CD4-positive, alpha-beta T cell treated with Interleukin-4 for 4 hours (primary cell): ENCODE results near the gene MAML3.
A peak's percentile ranks its signal among the peaks of the same experiment; 100 is the strongest.

ENCODE experiments used
- DNase-seq: peaks from one replicate; pipeline ENCODE4 v3.0.0-alpha.2; 2020

The MAML3 gene

DNA sequence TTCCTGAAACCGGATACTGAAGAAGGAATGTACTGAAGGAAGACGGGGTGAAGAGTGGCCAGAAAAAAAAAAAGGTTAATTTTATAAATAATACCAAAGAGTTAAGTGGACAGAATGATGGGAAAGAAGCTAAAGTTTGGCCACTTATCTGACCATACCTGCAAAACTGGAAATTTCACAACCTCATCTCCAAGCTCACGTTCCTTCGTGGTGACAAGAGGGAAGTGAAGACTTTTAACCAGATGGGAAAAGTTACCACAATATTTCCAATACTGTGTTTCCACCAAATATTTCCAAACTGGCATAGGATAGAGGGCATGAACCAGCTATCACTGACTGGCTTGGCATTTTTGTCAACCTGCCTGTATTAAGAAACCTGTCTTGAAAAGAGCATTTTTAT lies 56.4 kb downstream of the MAML3 start:
- DNase-seq: no peak

DNA sequence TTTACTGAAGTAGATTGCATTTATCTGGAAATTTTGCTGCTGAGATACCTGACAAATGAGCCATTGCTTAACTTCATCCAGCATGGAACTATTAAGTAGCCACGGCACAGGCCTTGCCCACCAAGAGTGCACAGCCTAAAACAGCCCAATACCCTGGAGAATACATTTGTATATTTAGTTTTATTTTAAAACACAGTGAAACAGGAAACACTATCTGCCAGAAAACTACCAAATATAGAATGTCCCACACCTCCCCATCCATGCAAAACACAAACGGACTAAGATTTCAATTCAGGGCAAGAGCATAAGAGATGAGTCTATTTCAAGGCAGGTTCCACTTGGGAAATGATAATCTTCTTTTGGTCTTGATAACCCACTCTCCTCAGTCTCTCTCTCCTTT lies 57.1 kb downstream of the MAML3 start:
- DNase-seq: no peak

DNA sequence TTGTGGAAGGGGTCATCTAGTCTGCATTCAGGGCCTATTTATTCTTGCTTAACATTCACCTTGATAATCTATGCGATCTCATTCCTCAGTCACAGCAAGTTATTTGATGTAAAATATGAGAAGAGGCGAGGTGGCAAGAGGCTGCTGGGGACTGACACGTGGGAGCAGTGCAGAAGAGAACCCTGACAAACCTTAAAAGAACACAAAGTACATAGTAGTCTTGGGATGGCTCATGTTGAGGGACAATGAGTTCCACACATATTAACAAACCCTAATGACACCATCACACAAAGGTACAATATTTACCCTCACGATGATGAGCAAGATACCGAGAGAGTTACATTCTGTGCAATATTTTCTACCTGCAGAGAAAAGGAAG lies 57.5 kb downstream of the MAML3 start:
- no peak for DNase-seq

DNA sequence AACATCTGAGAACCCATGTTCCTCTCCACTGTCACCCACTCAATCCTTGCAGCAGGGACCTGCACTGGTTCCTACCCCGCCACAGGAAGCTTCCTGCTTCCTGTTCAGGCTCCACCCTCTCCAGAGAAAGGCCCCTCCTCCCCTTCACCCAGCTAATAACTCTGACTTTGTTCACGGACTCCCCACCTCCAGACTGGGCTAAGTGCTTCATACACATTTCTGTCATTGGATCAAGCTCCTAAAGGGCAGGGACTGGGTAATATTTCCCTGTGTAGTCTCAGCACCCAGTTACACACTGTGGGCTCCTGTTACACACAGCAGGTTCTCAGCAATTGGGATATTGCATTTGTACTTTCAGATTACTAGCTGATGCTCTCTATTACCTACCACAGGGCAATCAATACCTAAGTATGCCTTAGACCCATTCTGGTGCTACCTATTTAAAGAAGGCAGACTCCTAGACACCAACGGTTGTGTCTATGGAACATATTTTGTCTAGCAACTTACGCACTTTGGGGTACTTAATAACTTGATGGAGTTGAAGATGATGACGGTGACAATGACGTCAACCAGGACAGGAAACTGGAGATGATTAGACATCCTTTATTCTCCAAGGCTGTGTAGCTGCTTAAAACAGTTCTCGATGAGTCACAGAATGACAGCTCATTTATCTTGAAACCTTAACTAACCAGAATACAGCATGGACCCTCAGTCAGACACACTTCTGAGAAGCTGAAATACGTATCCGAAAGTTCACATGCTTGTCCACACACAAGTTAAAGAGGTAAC lies 58.1 kb downstream of the MAML3 start:
- DNase-seq: peak; percentile 79

DNA sequence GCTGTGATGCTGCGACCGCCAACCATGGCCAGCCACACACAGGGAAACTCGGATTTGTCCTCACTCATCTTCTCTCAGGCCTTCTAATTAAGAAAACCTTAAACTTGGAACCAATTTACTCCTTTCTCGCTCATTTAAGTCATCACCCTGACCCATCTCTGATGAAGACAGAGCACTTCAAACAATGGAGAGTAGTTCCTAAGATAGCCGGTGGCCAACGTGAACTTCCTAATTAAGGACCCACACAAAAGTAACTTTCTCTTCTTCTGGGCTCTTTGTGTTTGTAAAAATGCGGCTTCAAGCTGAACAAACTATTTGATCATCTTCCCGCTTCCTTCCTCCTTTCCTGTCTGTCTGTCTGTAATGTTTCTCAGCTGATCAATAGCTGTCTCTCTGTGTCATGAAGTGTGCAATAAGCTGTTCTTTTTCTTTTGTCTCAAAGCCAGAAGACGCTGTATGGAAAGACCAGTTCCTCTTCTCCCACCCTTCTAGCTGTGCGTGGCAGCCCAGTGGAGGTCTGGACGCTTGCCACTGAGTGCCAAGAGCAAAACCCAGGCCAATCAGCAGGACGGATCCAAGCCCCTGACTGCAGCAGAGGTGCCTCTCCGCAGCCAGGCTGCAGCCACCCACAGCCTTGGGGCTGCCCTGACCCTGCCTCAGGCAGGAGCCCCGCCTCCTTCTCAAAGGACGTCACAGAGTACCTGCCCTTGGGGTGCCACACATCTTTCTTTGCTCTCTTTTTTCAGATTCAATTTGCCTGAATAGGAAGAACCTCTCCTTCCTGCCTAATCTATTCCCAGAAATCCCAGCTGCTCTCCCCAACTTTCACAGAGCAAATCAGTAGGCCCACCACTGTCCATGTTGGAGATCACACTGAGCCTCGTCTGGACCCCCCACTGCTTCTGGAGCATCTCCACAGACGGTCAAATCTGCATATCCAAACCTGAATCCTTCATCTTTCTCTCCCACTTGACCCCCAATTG lies 59.3 kb downstream of the MAML3 start:
- DNase-seq: no peak

DNA sequence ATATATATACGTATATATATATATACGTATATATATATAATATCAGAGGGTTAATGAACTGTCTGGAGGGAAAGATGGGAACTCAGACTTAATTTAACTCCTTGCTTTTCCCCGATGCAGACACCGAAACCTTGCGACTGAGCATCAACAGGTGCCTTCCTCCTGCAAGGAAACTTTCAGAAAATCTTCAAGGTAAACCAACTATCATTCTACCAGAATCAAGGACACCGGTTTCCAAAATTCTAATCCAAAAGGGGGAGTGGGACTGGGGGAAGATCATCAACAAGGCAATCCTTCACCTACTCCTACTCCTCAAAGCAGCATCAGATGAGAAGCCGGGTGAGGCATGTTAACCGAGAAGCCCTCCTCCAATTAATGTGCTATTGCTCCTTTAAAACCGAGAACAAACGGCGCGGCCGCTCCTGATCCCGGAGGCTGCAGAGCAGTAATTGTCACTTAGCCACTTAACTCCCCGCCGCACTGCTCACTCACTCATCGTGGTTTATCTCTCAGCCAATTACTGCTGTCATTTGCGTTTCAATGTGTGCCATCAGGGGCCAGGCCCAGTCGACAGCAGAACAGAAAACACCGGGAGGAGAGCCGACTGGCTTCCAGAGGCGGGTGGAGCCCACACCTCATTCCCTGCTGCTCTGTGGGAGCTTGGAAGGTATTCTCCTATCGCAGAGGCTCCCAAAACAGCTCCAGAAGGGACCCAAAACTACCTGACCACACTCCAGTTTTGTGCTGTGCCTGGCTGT lies 61.7 kb downstream of the MAML3 start:
- no peak for DNase-seq

DNA sequence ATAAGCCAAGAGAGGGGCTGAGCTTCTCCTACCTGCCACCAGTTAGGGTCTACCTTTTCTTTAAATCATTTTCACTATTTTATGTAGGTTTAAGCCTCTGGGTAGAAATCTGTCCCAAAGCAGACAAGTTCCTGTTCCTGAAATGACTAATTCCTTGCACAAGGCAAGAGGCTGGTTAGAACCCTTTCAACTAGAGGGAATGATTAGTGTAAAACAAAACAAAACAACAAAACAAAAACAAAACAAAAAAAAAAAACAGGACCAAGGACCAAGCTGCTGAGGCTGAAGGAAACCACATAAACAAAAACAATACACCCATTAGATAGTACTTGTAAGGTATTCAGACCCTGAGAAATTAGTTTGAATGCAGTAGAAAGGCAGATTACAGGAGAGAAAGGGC lies 62.7 kb downstream of the MAML3 start:
- no peak for DNase-seq

DNA sequence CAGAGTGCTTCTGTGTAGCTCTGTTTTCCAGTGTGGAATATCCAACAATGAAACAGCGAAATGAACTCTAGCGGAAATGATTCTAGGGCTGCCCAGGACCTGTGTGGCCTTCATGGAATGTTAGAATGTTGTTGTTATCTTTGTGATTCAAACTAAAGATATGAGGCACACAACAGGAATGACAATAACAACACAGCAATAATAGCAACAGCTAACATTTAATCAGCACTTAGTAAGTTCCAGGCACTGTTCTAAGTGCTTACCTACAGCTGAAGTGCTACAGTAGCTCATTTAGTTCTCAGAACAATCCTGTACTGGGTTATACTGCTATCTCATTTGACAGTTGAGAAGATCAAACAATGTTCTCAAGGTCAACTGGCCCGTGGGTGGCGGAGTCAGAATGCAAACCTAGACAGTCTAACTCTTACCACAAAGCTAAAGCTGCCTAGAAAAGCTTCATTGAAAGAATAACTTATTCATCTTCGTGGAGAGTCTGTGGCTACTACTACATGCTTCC lies 63.7 kb downstream of the MAML3 start:
- no peak for DNase-seq

DNA sequence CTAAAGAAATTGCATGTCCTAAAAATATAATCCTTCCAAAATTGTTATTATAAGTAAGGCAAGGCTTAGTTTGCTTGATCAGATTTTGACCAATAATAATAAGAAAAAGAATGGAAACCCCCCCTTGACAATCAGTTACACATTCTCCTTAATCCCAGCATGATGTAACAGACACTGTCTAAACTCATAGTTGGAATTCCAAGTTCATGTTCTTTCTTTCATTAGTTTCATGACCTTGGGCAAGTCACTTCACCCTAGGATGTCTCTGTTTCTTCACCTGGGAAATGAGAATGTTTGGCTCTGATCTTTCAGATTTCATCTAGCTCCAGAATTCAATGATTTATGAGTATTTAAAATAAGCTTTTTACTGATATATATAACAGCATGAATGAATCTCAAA lies 64.8 kb downstream of the MAML3 start:
- no peak for DNase-seq

DNA sequence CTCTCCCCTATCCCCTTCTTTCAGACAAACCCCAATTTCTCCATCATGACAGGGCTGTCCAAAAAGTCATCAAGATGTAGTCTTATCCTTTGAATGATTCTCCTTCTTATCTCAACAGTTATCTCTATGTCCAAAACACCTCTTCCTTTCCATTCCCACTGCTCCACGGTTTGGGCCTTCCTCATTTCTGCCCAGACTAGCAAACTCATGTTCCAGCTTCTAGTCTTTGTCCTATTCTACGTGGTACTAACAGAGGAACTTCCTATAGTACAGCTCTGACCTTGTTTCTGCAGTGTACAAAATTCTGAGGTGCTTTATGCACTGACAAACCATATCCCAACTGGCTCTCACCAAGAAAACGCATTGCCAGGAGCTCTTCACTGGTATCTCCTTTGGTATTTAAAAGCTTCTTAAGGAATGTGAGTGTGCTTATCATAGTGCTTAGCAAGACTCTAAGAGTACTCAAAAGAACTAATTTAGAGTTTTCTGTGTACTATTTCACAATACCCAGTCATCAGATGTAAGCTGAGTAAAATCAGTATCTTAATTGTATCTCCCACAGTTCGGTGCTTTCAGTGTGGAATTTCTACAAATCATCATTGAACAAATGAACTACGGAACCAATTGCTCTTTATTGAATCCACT lies 65.5 kb downstream of the MAML3 start:
- no peak for DNase-seq

DNA sequence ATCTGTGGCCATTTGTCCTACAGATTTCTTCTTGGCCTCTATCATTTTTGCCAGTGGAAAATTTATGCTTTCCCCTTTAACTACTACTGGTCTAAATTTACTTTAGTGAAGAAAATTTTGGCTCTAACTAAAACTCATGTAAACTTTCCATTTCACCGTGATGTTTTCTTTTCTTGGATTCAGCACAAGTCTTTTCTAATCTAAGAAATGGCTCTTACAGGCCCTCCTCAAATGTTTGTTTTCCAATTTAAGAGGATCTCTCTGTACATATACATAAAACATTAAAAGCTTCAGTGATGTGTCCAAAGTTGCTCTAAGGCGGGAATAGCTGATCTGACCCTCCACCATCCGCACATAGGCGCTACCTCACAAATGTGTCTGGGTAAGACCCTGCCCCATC lies 68.1 kb downstream of the MAML3 start:
- DNase-seq: no peak

DNA sequence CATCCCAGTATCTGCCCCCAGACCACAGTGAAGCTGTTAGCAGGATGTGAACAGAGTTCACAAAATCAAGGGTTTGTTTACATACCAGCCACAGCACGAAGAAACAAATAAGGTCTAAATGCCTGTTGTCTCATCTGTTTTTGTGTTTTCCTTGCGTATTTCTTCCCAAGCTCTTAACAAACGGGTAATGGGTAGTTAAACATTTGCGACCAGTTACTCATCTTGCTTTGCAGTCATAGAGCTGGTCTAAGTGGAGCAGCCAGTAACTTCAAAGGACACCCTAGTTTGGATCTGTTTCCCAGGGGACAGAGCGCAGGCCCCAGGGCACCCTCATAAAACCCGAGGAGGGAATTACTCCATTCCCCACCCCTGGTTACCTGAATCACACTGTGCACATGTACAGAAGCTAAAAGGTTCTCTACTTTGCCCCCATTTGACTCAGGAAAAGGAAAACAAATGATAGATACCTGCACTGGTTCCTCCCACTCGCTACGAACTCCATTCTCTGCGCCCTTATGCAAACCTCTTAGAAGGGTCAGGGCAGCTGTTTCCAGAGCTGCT lies 68.8 kb downstream of the MAML3 start:
- DNase-seq: no peak

DNA sequence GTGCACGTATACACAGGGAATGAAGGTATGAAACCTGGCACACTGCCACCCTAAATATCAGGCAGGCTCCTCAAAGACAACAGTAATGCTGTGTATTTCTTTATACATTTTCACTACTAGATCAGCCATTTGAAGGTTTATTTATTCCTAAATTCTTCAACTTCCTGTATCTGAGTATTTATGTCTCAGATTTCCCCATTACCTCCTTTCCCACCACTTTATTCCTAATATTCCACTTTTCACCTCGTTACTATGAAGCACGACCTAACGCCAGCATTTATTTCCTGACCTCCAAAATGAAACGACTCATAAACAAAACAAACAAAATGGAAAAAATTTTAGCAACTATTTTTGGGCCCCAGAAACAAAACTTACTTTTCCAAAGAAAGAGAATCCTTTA lies 69.6 kb downstream of the MAML3 start:
- no peak for DNase-seq

DNA sequence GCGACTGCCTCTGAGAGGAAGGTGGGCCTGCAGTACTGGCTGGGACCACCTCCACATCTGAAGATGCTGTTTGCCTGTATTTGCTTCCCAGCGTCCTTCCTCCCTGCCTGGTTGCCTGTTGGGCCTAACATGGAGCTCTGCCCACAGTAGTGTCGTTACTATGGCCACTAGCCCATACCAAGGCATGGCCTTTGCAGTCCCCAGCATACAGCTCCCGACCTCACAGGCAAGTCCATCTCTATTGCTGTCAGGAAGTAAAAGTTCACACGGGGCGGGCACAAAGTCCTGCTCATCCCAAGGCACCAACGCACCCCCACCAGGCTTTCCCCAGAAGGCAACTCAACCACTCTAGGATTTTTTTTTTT lies 71.6 kb downstream of the MAML3 start:
- DNase-seq: no peak

DNA sequence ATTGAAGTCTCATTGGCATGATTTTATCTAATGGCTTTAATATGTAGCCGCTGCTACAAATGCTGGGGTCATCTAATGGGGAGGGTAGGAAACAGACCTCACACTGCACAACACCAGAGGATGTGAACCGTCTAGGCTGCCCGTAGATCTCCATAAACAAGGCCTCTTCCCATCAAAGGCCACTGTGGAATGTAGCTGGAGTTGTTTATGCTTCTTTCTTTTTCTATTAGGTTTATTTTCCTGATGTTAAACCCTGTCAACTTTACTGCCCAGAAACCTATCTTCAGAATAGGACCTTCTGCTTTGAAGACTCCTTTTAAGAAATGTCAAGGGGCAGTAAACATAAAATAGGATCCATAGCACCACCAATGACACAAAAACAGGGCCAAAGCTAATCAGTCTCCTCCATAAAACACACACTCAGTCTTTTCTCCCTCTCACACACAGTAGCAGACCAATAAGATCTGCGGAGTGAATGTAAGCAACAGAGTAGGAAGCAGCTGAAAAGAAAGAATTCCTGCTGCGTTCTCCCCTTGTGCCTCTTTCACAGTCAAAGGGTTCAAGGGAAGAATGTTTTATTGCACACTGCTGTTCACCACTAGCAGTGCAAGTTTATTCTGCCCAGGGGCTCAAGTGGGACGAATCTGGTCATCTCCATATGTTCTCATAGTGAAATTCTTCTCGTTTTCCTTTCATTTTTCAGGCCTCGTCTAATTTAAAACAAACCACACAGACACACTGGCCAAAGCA lies 72.2 kb downstream of the MAML3 start:
- DNase-seq: no peak

DNA sequence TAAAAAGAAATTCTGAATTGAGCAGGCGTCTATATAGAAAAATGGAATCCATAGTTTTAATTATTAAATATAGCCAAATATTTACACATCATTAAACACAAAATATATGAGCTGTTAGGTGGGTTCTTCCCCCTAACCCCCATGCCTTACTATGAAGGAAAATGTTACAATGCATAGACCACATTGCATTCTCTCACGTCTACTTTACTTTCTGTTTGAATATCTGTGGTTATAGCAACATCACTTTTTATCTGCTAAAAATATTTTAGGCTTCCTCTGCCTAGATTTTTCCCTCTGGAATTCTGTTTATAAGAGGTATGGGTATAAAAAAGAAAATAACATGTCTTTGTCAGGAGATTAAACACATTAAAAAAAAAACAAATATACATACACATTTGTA lies 73.1 kb downstream of the MAML3 start:
- DNase-seq: no peak

DNA sequence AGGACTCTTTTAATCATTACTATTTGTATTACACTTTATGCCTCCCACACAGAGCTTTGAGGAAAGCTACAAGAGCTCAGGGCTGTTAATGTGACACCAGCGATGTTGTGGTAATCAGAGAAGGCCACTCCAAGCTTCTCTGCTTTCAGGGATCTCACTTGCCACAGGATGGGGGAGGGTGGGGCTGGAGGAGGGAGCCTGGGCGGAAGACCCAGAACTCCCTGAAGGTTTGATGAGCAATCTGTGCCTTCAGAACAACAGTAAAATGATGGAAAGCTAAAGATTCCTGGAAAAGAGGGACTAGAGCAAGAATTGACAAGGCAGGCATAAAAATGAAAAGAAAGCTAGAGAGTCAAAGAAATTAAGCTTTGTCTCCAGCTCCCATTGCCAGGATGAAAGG lies 75.6 kb downstream of the MAML3 start:
- DNase-seq: no peak

DNA sequence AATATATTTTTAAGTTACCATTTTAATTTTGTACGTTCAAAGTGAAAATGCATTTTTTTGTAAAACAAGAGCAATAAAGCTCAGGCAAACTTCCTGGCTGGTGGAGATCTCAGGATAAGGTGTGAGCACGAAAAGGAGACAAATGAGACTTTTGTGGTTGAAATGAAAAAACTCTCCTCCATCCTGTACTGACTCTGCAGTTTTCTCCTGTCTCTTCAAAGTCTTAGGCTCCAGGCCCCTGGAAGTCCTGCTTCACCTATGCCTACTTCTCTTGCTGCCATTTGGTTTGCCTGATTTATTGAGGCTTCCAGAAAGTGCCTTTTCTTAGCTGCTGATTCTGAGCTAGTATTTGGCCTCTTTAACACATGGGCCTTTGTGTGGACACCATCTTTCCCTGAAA lies 77.7 kb downstream of the MAML3 start:
- no peak for DNase-seq

DNA sequence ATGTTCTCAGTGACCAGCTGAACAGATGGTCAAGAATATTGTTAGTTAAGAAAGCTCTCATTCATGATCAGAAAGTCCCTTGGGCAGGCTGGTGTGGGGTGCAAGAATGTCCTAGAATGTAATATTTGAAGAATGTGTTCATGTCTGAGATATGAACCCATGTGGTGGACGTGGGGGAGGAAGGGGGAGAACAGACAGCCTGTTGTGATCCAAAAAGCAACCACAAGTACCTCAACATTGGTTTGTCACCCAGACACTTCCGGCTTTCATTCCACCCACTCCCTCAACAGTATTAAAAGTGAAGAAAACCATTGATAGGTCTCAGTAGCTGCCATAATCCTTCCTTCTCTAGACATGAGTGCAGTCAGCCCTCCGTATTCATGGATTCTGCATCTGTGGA lies 82.2 kb downstream of the MAML3 start:
- DNase-seq: peak; percentile 64

DNA sequence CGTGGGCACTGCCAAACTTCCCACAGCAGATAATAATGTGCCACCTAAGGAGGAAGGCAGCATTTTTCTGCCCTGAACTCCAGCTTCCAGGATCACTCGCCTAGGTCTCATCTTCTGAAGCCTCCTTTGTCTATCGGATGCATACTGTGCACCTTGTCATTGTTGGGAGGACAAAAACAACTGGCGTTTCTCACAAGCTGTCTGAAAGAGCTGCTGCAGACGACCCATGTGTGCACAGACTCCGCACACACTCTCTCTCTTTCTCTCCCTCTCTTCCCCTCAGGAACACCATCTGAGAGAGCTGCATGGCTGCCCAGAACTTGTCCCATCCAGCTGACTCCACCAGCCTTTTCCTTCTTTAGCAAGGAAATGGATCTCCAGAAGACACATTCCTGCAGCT lies 83.0 kb downstream of the MAML3 start:
- DNase-seq: no peak

DNA sequence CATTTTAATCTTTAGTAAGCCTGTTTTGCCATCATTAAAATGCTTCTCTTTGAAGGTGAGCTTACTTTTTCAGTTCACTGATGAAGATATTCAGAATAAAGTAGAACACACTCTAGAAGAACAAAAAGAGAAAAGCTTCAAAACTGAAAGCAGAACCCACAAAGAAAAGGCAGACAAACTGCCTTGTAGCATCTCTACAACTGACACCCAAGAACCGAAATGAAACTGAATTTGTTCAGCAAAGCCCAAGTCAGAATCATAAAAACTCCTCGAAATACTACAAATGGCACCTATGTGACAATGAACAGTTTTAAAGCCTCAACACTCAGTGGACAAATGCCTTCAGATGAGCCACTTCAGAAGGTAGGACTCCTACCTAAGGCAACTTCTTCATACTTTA lies 83.6 kb downstream of the MAML3 start:
- DNase-seq: no peak

DNA sequence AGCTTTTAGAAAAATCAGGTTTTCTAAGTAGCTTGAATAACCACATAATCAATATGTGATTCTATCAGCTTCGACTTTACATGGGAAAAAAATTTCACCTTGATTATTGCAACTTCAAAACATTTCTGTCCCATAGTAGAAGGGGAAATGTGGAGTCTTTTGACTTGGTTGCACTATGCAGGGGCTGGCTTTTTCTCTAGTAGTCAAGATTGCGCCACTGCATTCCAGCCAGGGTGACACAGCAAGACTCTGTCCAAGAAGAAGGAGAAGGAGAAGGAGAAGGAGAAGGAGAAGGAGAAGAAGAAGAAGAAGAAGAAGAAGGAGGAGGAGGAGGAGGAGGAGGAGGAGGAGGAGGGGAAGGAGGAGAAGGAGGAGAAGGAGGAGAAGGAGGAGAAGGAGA lies 84.9 kb downstream of the MAML3 start:
- DNase-seq: no peak
